Peyer's patch (tissue), 4 donors: ENCODE measurements around the gene EPOP.

Source experiments
- POLR2A ChIP-seq, 2 donors: fragments of 450-650 bp; IDR thresholded peaks; one replicate each; pipeline ENCODE4 v1.5.1; 2017; ENCODE audit warnings: antibody characterized with exemption in 2 of 2, mild to moderate bottlenecking in 2 of 2, moderate library complexity in 2 of 2
- TF ChIP-seq, protein P1 (sequence below), 6 experiments: fragments of 450-650 bp in 4 of 6; fragments of 200-600 bp in 2 of 6; sonication (generic) in 1 of 6; IDR thresholded peaks; one replicate each; pipeline ENCODE4 v1.5.1; 2017 to 2019; ENCODE audit warnings: antibody characterized with exemption in 6 of 6, mild to moderate bottlenecking in 3 of 6, moderate library complexity in 1 of 6

DNA sequence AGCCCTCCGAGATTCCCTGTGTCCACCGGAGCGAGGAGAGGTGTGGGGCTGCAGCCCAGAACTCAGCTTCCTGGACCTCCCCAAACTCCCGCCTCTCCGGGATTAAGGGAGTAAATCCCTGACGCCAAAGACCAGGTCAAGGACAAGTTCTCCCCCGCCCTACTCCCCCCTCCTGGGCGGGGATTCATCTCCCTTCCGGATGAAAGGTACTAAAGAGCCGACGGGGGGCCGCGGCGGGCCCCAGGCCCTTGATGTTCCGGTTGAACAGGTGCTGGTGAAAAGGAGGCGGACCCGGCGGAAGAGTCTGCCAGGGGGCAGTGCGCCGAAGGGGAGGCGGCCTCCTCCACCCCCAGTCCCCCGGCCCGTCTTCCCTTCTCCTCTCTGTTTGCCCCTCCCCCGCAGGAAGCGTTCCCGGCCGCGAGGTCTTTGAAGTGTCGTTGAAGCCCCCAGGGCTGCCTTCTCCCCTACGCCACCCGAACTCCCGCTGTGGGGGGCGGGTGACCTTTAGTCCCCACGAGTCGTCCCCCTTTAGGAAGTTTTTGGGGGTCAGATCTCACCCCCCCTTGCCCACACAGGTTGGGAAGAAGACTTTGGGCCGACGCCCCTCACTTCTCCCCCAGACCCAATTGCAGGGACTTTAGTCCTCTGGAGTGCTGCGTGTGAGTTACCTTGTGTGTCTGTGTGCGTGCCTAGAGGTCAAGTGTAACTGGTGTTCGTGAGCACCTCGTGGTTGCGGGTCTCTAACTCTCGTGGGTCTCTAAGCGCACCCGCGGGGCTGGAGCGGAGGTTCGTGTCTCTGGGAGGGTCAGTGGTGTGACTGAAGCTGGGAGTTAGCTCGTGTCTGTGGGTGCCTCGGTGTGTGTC is 29.2 kb upstream of the EPOP start:
- no peak for TF ChIP-seq POLR2A (IDR thresholded peaks at IDR 0.05)
- TF ChIP-seq, protein P1, sequence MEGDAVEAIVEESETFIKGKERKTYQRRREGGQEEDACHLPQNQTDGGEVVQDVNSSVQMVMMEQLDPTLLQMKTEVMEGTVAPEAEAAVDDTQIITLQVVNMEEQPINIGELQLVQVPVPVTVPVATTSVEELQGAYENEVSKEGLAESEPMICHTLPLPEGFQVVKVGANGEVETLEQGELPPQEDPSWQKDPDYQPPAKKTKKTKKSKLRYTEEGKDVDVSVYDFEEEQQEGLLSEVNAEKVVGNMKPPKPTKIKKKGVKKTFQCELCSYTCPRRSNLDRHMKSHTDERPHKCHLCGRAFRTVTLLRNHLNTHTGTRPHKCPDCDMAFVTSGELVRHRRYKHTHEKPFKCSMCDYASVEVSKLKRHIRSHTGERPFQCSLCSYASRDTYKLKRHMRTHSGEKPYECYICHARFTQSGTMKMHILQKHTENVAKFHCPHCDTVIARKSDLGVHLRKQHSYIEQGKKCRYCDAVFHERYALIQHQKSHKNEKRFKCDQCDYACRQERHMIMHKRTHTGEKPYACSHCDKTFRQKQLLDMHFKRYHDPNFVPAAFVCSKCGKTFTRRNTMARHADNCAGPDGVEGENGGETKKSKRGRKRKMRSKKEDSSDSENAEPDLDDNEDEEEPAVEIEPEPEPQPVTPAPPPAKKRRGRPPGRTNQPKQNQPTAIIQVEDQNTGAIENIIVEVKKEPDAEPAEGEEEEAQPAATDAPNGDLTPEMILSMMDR (IDR thresholded peaks at IDR 0.05), result no peak
